ENCODE measurements around the gene PLXNB1. TPM values are rescaled to one million over a fixed set of nuclear protein-coding genes. Genes with fewer than 3 reads are reported as not detected.

Gene PLXNB1
- polyA plus RNA-seq, 2 of the 4 experiments (the other 2 are of a cell fraction): 10.0 to 20.9 TPM

DNA sequence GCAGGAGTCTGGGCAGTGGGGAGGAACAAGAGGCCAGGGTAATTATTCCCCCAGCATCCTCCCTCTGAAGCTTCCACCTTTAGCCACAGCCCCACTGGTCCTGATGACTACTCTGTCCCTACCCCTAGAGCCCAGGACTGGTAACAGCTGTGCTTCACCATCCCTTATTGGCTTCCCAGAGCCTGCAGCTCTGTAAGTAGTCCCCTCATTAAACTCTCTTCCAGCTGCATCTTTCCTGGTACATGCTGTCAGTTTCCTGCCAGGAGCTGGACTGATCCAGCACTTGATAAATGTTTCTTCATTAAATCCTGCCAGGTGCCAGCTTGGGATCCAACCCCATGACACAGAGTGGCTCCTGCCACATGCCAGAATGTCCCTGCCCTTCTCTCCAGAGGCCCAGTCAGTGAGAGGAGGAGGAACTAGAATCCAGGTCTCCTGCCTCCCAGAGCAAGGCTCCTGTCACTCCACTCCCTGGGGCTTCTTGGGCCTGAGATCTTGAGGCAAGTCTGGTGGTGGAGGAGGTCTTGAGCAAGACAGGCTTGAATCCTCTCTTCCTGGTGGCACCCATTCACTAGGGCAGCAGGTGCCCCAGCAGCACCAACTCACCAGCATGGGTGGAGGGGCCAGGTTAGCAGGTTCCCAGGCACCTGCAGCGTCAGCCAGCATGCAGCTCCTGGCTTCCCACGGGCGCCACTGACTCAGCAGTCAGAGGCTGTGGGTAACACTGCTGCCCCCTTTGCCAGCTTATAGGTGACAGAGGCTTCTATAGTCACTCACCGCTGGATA is 30.3 kb downstream of the PLXNB1 start:
- TF ChIP-seq PHF8 (IDR thresholded peaks at IDR 0.05; ENCODE audit: borderline replicate concordance, low read depth): no peak
- TF ChIP-seq TFCP2L1 (CRISPR knock-in tag; IDR thresholded peaks at IDR 0.05): no peak
- TF ChIP-seq RNF2 (IDR thresholded peaks at IDR 0.05; ENCODE audit: borderline replicate concordance, low read depth): no peak
- no peak for TF ChIP-seq GATA3 (IDR thresholded peaks at IDR 0.05; ENCODE audit: borderline replicate concordance)
- no peak for TF ChIP-seq RCOR1 (IDR thresholded peaks at IDR 0.05; ENCODE audit: low read depth, low read length)
- TF ChIP-seq FOXS1 (CRISPR knock-in tag; IDR thresholded peaks at IDR 0.05): no peak
- POLR2A ChIA-PET: interaction anchor here (0.8 kb wide), 1 partner anchor 98 kb away, joined by 3 read pairs; no protein-coding TSS in a partner anchor
- 66% methylated on average over 4 of the region's 4 CpGs for WGBS (ENCODE audit: missing lambda C conversion rate)
- DNase-seq (ENCODE audit: low read depth in 1 of 2, low spot score in 1 of 2) (no peak), FAIRE-seq (no peak), ATAC-seq (peak in 1 of 2 experiments; percentile 48; a peak in 4 of 6 replicates)
- CTCF ChIA-PET: interaction anchor here (0.9 to 31.5 kb wide), 16 partner anchors 9 to 166 kb away, joined by 3 to 488 read pairs (median 4); partner anchors contain the start of genes ATRIP and PLXNB1
- Histone ChIP-seq H3K4me3 (no peak overlapping the region), H3K9me3 (no peaks in the 10 kb centered on the region), H3K4me2 (no peak overlapping the region), H3K4me1 (peaks cover 10% of the 10 kb centered on the region), H3K27ac (no peak overlapping the region)

DNA sequence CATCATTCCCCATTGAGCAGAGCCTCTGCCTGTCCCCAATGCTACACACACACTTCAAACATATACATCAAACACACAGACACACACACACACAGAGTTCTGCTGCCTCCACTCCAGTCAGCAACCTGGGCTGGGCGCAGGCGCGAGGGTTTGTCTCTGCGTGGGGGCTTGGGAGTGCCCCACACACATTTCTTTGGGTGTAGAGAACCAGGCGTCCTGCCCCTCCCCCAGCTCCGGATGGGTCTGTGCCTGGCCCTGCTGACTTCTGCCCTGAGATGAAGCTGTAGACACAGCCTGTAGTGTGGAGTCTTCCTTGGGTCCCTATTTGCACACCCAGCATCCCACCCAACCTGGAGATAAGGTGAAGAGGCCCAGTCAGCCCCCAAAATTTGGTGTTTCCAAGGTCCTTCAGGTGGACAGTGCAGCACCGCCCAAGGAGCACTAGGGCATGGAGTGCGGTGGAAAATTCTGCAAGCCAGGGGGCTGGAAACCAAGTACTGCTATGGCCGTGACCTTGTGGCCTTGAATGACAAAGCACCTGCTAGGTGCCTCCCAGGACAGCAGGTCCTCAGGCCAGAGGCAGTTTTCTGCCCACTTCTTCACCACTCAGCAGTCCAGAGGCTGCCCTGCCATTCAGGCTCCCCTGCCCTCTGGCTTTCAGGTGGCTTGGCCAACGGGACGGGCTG is 31.0 kb downstream of the PLXNB1 start:
- no peak overlapping the region for H3K4me3 ChIP-seq
- 74% methylated on average over 8 of the region's 11 CpGs for WGBS (ENCODE audit: missing lambda C conversion rate)
- TF ChIP-seq ESRRA (IDR thresholded peaks at IDR 0.05; ENCODE audit: borderline replicate concordance, low read length): no peak
- TF ChIP-seq BHLHE40 (IDR thresholded peaks at IDR 0.05; ENCODE audit: low read depth, low read length): no peak
- no peak for TF ChIP-seq MAFK (IDR thresholded peaks at IDR 0.05; ENCODE audit: partially characterized antibody)
- no peak overlapping the region for H3K27ac ChIP-seq
- DNase-seq (ENCODE audit: low read depth in 1 of 2, low spot score in 1 of 2): no peak
- H3K9me3 ChIP-seq: no peaks in the 10 kb centered on the region
- H3K4me1 ChIP-seq: peaks cover 10% of the 10 kb centered on the region
- ChIA-PET POLR2A (interaction anchor here (0.8 kb wide), 1 partner anchor 97 kb away, joined by 3 read pairs; no protein-coding TSS in a partner anchor), CTCF (interaction anchor here (0.9 to 31.5 kb wide), 5 partner anchors 9 to 165 kb away, joined by 3 to 488 read pairs (median 13); partner anchors contain the start of gene PLXNB1)
- H3K4me2 ChIP-seq: no peak overlapping the region
- peak in 1 of 2 experiments; percentile 12; a peak in 2 of 6 replicates for ATAC-seq
- no peak for FAIRE-seq

DNA sequence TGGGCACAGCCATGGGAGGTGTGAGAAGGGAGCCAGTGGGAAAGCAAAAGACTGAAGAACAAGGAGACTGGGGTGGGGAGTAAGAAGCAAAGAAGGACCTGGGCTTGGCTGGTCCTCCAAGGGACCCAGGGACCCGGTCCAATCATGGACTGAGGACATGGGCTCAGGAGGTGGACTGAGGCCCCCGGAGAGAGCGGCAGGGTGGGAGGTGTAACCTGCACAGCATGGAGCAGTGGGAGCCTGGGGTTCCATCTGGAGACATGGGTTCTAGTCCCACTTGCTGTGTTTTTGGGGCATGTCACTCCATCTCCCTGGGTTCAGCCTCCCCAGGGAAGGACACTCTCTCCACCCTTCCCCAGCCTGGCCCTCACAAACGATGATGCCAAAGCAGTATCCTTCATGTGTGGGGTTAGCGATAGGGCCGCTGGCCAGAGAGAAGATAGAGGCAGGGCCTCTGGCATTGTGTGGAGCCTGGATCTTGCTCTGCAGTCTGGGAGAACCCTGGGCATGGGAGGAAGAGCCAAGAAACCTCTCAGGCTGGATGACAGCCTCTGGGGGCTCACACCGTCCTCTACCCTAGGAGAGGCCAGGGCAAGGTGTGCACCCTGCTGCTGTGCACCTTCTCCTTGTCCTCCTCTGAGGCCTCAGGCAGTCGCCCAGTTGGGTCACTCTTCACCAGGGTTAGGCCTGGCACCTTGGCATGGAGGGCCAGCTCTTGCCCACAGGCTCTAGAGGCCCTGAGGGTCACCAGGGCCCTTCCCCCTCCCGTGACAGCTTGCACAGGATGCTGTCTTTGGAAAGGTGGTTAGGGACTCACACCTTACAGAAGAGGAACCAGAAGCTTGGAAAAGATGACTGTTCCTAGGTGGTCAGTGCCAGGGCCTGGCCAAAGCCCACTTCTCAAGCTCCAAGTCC is 31.9 kb downstream of the PLXNB1 start:
- Histone ChIP-seq H3K27ac (no peak overlapping the region), H3K4me2 (no peak overlapping the region), H3K9me3 (no peaks in the 10 kb centered on the region), H3K4me1 (peaks cover 10% of the 10 kb centered on the region), H3K4me3 (no peak overlapping the region)
- FAIRE-seq (no peak), ATAC-seq (peak in 1 of 2 experiments; percentile 9; a peak in 1 of 6 replicates), DNase-seq (ENCODE audit: low read depth in 1 of 2, low spot score in 1 of 2) (no peak)
- ChIA-PET POLR2A (no interaction called here), CTCF (interaction anchor here (31.5 kb wide), 1 partner anchor 34 kb away, joined by 488 read pairs; the partner anchor contains the start of gene PLXNB1)
- 64% methylated on average over 7 of the region's 9 CpGs for WGBS (ENCODE audit: missing lambda C conversion rate)
- TF ChIP-seq, protein P1, sequence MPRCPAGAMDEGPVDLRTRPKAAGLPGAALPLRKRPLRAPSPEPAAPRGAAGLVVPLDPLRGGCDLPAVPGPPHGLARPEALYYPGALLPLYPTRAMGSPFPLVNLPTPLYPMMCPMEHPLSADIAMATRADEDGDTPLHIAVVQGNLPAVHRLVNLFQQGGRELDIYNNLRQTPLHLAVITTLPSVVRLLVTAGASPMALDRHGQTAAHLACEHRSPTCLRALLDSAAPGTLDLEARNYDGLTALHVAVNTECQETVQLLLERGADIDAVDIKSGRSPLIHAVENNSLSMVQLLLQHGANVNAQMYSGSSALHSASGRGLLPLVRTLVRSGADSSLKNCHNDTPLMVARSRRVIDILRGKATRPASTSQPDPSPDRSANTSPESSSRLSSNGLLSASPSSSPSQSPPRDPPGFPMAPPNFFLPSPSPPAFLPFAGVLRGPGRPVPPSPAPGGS (IDR thresholded peaks at IDR 0.05): no peak
- TF ChIP-seq, protein P2, sequence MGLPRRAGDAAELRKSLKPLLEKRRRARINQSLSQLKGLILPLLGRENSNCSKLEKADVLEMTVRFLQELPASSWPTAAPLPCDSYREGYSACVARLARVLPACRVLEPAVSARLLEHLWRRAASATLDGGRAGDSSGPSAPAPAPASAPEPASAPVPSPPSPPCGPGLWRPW (IDR thresholded peaks at IDR 0.05): no peak
- TF ChIP-seq JUNB (IDR thresholded peaks at IDR 0.05): no peak
- no peak for TF ChIP-seq SREBF2 (IDR thresholded peaks at IDR 0.05)
- no peak for TF ChIP-seq RNF2 (IDR thresholded peaks at IDR 0.05; ENCODE audit: borderline replicate concordance, low read depth)
- no peak for TF ChIP-seq FOSL2 (IDR thresholded peaks at IDR 0.05)
- TF ChIP-seq FOSL2 (CRISPR knock-in tag; IDR thresholded peaks at IDR 0.05): no peak
- no peak for TF ChIP-seq ZNF302 (CRISPR knock-in tag; IDR thresholded peaks at IDR 0.05)
- TF ChIP-seq HDAC2 (IDR thresholded peaks at IDR 0.05): no peak
- TF ChIP-seq, protein P3, sequence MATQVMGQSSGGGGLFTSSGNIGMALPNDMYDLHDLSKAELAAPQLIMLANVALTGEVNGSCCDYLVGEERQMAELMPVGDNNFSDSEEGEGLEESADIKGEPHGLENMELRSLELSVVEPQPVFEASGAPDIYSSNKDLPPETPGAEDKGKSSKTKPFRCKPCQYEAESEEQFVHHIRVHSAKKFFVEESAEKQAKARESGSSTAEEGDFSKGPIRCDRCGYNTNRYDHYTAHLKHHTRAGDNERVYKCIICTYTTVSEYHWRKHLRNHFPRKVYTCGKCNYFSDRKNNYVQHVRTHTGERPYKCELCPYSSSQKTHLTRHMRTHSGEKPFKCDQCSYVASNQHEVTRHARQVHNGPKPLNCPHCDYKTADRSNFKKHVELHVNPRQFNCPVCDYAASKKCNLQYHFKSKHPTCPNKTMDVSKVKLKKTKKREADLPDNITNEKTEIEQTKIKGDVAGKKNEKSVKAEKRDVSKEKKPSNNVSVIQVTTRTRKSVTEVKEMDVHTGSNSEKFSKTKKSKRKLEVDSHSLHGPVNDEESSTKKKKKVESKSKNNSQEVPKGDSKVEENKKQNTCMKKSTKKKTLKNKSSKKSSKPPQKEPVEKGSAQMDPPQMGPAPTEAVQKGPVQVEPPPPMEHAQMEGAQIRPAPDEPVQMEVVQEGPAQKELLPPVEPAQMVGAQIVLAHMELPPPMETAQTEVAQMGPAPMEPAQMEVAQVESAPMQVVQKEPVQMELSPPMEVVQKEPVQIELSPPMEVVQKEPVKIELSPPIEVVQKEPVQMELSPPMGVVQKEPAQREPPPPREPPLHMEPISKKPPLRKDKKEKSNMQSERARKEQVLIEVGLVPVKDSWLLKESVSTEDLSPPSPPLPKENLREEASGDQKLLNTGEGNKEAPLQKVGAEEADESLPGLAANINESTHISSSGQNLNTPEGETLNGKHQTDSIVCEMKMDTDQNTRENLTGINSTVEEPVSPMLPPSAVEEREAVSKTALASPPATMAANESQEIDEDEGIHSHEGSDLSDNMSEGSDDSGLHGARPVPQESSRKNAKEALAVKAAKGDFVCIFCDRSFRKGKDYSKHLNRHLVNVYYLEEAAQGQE (IDR thresholded peaks at IDR 0.05): no peak
- TF ChIP-seq RFX5 (IDR thresholded peaks at IDR 0.05): no peak
- TF ChIP-seq TP53 (CRISPR knock-in tag; IDR thresholded peaks at IDR 0.05): no peak
- TF ChIP-seq, protein P4, sequence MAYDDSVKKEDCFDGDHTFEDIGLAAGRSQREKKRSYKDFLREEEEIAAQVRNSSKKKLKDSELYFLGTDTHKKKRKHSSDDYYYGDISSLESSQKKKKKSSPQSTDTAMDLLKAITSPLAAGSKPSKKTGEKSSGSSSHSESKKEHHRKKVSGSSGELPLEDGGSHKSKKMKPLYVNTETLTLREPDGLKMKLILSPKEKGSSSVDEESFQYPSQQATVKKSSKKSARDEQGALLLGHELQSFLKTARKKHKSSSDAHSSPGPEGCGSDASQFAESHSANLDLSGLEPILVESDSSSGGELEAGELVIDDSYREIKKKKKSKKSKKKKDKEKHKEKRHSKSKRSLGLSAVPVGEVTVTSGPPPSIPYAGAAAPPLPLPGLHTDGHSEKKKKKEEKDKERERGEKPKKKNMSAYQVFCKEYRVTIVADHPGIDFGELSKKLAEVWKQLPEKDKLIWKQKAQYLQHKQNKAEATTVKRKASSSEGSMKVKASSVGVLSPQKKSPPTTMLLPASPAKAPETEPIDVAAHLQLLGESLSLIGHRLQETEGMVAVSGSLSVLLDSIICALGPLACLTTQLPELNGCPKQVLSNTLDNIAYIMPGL (CRISPR knock-in tag; IDR thresholded peaks at IDR 0.05; ENCODE audit: borderline replicate concordance): no peak
- no peak for TF ChIP-seq KDM5A (IDR thresholded peaks at IDR 0.05)
- TF ChIP-seq EHMT2 (IDR thresholded peaks at IDR 0.05; ENCODE audit: low read depth): no peak

All from A549 (cell line).